ENCODE measurements around the gene HTR3B.

HTR3B gene

GRCh38 chr11:113949891-113950290, 45.3 kb downstream of the HTR3B start:
- no peak for DNase-seq

GRCh38 chr11:113951537-113951936, 46.9 kb downstream of the HTR3B start:
- DNase-seq = no peak

DNA sequence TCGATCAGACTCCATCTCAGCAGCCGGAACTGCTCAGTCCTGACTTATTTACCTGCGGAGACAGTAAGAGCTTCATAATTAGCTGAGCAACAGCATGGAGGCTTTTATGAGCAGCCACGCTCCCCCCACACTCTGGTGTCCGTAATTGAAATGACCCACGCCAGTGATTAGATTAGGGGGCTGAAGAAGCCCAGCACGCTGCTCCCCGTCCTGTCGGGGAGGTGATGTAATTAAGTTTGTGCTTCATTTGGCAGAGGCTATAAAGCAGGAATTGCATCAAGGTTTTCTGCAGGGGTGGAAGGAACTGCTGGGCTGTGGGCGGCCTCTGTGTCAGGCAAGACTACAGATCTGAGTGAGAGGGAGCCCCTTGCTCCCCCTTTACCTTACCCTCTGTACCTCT, 47.5 kb downstream of the HTR3B start:
- DNase-seq = no peak

DNA sequence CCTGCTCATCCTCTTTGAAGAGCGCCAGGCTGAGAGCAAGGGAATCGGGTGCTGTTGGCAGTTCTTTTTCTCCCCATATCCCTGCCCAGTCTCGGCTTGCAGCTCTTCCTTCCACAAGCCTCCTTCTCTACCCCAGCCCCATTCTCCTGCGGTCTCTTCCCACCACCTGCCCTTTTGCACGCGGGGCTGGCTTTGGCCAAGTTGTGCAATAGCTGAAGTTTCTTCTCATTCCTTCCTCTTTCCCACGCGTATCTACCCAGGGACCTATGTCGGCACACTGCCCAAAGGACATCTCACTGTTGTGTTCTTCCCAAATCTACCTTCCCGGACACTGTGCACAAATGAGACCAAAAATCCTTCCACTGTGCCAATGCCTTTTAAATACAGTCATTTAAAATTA, 48.0 kb downstream of the HTR3B start:
- no peak for DNase-seq

- no peak for DNase-seq
Observed at GRCh38 chr11:113954235-113954634, 49.6 kb downstream of the HTR3B start.

DNA sequence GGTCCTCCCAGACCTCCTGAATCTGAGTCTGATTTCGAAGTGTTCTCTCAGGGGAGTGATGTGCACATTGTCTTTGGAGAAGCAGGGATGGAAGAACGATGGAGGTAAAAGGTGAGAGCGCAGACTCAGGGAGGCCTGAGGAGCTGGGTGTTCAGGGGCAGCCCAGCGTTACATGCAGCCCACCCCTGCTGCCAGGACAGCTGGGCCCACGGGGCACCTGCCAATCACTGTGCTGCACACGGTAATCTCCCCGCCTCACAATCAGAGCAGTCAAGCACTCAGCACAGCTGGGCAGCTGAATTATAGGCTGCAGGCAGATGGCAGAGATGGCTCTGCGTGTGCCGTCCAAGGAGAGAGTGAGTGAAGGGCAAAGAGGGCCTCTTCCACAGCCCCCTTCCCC, 52.4 kb downstream of the HTR3B start:
- peak; percentile 15 for DNase-seq

DNA sequence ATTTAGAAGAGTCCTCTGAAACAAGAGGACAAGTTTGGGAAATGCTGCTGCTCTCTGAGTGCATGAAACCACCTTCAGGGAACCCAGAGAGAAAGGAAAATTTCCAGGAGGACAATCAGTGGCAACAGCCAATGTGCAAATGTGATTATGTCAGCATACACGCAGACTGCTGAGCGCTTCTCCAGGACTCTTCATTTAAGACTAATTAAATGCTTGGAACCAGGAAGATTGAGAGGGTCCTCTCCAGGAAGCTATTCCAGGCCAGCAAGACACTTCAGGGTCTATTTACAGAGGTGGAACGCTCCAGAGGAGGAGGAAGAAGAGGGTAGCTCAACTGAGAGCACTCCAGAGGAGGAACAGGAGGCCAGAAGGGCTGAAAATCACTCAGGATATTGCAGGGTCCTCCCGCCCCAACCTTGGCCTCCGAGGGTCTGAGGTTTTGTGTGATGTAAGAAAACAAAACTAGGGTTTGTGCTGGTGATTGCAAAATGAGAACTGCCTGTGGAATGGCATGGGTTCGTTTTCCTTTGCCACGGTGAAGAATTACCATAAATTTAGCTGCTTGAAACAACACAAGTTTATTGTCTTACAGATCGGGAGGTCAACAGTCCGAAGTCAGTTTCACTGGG, 56.2 kb downstream of the HTR3B start:
- DNase-seq = no peak

GRCh38 chr11:113967361-113967760, 62.8 kb downstream of the HTR3B start:
- DNase-seq = no peak

DNA sequence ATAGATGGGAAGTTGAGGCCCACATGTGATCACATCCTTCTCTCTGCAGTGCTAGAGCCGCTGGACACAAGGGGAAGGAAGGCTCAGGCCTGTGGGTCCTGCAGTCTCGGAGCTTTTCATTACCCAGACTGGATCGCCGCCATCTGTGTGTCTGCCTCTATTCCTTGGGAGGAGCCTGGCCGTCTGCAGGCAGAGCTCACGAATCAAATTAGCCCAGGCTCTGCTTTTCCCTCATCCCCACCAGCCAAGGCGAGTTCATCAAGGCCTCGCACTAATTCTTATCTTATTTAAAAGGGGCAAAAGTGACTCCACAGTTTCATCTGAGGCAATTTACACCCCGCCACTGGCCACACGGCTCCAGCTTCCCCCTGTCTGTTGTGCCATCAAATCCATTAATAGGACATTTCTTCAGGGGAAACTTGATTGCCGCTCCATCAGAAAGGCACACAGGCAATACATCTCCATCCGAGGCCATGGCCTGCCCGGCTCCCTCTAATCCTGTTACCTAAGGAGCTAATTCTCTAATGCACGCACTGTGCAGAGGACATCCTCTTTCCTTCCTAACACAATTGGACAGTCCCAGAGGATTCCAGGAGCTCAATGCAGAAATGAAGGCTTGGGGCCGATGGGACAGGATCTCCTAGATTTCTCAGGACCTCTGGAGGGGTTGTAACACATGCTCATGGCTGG, 67.1 kb downstream of the HTR3B start:
- no peak for DNase-seq

DNA sequence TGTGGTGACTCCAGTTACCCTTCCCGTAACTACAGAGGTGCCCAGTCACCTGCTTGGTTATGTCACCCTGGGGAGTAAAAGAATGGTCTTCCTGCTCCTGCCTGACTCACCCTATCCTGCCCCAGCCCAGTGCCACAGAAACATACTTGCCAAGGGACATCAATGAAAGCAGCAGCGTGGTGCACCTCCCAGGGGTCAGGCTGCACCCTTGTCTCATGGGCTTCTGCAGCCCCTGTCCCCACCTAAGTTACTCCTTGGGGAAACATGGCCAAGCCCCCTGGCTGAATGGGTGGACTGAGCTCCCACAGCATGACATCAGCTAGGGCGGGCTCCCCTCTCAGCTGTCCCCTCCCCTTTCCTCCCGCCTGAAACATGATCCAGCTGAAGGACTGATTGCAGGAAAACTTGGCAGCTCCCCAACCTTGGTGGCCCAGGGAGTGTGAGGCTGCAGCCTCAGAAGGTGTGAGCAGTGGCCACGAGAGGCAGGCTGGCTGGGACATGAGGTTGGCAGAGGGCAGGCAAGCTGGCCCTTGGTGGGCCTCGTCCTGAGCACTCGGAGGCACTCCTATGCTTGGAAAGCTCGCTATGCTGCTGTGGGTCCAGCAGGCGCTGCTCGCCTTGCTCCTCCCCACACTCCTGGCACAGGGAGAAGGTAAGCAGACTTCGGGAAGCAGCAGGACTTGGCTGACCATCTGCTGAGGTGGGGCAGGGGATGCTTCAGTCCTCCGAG, 70.3 kb downstream of the HTR3B start, which contains the start of gene HTR3A:
TSS of gene HTR3A (plus strand) at position 368 of the 730 bp plus-strand sequence. CDS start at position 586, 218 bp downstream.
- DNase-seq = no peak

GRCh38 chr11:113977071-113977490, 72.5 kb downstream of the HTR3B start:
- no peak for DNase-seq

GRCh38 chr11:113977701-113978100, 73.1 kb downstream of the HTR3B start:
- no peak for DNase-seq

- DNase-seq = no peak
Observed at GRCh38 chr11:113979431-113979830, 74.8 kb downstream of the HTR3B start.

GRCh38 chr11:113980785-113981184, 76.2 kb downstream of the HTR3B start:
- no peak for DNase-seq

DNA sequence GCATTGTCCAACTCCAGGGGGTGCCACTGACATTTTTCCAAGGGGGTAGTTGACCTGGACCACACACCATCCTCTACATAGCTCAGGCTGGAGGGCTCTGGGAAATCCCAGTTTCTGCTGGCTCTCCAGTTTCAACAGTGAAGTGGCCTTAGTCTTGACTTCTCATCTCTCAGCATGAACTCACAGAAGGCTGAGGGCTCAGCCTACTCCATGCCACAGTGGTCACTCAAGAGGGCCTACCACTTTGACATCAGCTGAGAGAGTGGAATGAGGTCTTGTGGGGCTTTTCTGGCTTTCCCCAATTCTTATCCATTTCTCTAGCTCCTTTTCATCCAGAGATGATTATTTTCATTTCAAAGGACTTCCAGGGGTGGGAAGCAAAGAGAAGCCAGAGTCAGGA, 77.7 kb downstream of the HTR3B start:
- no peak for DNase-seq

GRCh38 chr11:113984781-113985180, 80.2 kb downstream of the HTR3B start:
- no peak for DNase-seq

- no peak for DNase-seq
Observed at GRCh38 chr11:113985906-113986305, 81.3 kb downstream of the HTR3B start.

DNA sequence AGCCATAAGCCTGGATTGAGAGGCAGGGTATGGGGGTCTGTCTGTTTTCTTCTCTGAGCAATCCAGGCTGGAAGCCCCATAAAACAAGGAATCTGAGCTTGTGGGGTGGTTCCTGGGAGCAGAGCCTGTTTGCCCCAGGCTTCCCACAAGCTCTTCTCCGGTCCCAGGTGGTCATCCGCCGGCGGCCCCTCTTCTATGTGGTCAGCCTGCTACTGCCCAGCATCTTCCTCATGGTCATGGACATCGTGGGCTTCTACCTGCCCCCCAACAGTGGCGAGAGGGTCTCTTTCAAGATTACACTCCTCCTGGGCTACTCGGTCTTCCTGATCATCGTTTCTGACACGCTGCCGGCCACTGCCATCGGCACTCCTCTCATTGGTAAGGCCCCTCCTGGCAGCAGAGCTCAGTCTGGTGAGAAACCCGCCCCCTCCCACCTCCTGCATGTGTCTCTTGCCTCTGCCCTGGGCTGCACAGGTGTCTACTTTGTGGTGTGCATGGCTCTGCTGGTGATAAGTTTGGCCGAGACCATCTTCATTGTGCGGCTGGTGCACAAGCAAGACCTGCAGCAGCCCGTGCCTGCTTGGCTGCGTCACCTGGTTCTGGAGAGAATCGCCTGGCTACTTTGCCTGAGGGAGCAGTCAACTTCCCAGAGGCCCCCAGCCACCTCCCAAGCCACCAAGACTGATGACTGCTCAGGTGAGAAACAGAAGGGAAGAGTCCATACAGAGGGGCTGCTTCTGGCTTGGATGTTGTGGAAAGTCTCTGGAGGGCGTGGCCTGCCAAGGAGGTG, 82.0 kb downstream of the HTR3B start:
- no peak for DNase-seq

- no peak for DNase-seq
Observed at GRCh38 chr11:113989381-113989780, 84.8 kb downstream of the HTR3B start.

GRCh38 chr11:113989916-113990315, 85.3 kb downstream of the HTR3B start:
- DNase-seq = no peak

GRCh38 chr11:113991170-113991569, 86.6 kb downstream of the HTR3B start:
- no peak for DNase-seq

- no peak for DNase-seq
Observed at GRCh38 chr11:113991718-113992458, 87.3 kb downstream of the HTR3B start.

All from NCI-H1694 (cell line).